HEK293T (cell line): ENCODE data around the gene RNF6.

Experiments
- BHLHE40 ChIP-seq: fragments of 450-650 bp; IDR thresholded peaks from 2 replicates; pipeline ENCODE4 v1.6.1; 2016; ENCODE audit warnings: mild to moderate bottlenecking, moderate library complexity, borderline replicate concordance
- FOXA1 ChIP-seq: fragments of 450-650 bp; IDR thresholded peaks from 2 replicates; pipeline ENCODE4 v1.6.1; 2016; ENCODE audit warnings: mild to moderate bottlenecking
- FOXK2 ChIP-seq: fragments of 450-650 bp; IDR thresholded peaks from 2 replicates; pipeline ENCODE4 v1.6.1; 2016; ENCODE audit warnings: mild to moderate bottlenecking
- NFRKB ChIP-seq: fragments of 450-650 bp; IDR thresholded peaks from 2 replicates; pipeline ENCODE4 v1.6.1; 2016; ENCODE audit warnings: mild to moderate bottlenecking, moderate library complexity
- SUZ12 ChIP-seq: fragments of 450-650 bp; IDR thresholded peaks from 2 replicates; pipeline ENCODE4 v1.6.1; 2016; ENCODE audit warnings: mild to moderate bottlenecking
- TARDBP ChIP-seq: fragments of 450-650 bp; IDR thresholded peaks from 2 replicates; pipeline ENCODE4 v1.6.1; 2016

- TF ChIP-seq BHLHE40, result no peak
- no peak for TF ChIP-seq FOXA1
- no peak for TF ChIP-seq FOXK2
- no peak for TF ChIP-seq TARDBP
- TF ChIP-seq SUZ12, result no peak
- no peak for TF ChIP-seq NFRKB
These were observed 32.5 kb upstream of the RNF6 start for GRCh38 chr13:26254583-26255111.
